ENCODE measurements around the gene MOGAT3. TPM values are rescaled to one million over a fixed set of nuclear protein-coding genes. Genes with fewer than 3 reads are reported as not detected.

The MOGAT3 gene
- total and polyA plus RNA-seq, 9 of the 15 experiments (the other 6 are each of a cell fraction or from before 2014, with no cell fraction given), result 0.07 to 0.17 (median 0.13) TPM; not detected in 6

DNA sequence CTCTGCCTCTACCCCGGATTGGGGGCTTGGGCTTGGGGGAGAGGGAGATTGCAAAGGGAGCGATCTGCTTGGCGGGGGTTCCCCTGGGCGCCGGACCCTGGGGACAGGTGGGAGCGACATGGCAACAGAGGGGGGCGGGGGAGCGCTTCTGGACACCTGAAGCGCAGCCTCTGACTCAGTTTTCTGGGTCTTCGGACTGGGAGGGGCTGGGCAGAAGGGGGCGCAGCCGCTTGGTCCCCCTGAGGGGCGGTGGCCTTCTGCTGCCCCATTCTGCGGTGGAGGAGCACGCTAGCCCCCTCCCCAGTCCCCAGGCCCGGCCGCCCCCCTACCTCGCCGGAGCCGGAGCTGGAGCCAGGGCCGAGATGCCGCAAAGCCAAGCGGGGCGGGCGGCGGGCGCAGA lies 21.1 kb downstream of the MOGAT3 start:
- TF ChIP-seq, protein P1, sequence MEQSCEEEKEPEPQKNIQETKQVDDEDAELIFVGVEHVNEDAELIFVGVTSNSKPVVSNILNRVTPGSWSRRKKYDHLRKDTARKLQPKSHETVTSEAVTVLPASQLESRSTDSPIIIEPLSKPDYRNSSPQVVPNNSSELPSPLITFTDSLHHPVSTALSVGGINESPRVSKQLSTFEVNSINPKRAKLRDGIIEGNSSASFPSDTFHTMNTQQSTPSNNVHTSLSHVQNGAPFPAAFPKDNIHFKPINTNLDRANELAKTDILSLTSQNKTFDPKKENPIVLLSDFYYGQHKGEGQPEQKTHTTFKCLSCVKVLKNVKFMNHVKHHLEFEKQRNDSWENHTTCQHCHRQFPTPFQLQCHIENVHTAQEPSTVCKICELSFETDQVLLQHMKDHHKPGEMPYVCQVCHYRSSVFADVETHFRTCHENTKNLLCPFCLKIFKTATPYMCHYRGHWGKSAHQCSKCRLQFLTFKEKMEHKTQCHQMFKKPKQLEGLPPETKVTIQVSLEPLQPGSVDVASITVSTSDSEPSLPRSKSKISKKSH (CRISPR knock-in tag; IDR thresholded peaks at IDR 0.05), result no peak
- TF ChIP-seq, protein P2, sequence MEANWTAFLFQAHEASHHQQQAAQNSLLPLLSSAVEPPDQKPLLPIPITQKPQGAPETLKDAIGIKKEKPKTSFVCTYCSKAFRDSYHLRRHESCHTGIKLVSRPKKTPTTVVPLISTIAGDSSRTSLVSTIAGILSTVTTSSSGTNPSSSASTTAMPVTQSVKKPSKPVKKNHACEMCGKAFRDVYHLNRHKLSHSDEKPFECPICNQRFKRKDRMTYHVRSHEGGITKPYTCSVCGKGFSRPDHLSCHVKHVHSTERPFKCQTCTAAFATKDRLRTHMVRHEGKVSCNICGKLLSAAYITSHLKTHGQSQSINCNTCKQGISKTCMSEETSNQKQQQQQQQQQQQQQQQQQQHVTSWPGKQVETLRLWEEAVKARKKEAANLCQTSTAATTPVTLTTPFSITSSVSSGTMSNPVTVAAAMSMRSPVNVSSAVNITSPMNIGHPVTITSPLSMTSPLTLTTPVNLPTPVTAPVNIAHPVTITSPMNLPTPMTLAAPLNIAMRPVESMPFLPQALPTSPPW (CRISPR knock-in tag; IDR thresholded peaks at IDR 0.05), result peak; percentile 11; the same call in 1 of the 2 replicates
- ATAC-seq, result no peak
- ChIA-PET POLR2A (no interaction called here), CTCF (ENCODE audit: low intra/inter-chr PET ratio) (no interaction called here)
- H3K27me3 ChIP-seq (ENCODE audit: control insufficient read depth in 2 of 2, insufficient read depth in 2 of 2, low read length in 2 of 2), result peaks cover 22 to 24% of the 10 kb centered on the region in 2 experiments; a peak in 4 of 5 replicates
- intact Hi-C loops (cut with micrococcal nuclease), result no loop called here
- 7% methylated on average over 13 of the region's 27 CpGs for WGBS (ENCODE audit: insufficient coverage, low coverage, missing lambda C conversion rate)
- no TSS peak for BruUV-seq (replicated peaks)
- no peaks in the 10 kb centered on the region for H3K36me3 ChIP-seq (ENCODE audit: control insufficient read depth, insufficient read depth, low read length)
- no peak overlapping the region for H3K27ac ChIP-seq (ENCODE audit: extremely low read depth, low read depth, low read length)
- in situ Hi-C loops (cut with MboI), result no loop called here
- no peaks in the 10 kb centered on the region for H3K9me3 ChIP-seq (replicated peaks; ENCODE audit: control insufficient read depth, insufficient read depth, low read depth, low read length)
- H2AFZ ChIP-seq (ENCODE audit: low read depth, low read length), result no peak overlapping the region
- H4K20me1 ChIP-seq (replicated peaks; ENCODE audit: control insufficient read depth, insufficient read depth, low read length), result no peaks in the 10 kb centered on the region
- peaks cover 0 to 16% of the 10 kb centered on the region in 2 experiments; a peak in 3 of 5 replicates for H3K4me1 ChIP-seq (replicated peaks in 1 of 2; ENCODE audit: control insufficient read depth in 2 of 2, insufficient read depth in 2 of 2, low read length in 2 of 2)
- H3K9me1 ChIP-seq (ENCODE audit: control insufficient read depth, insufficient read depth, low read length), result no peaks in the 10 kb centered on the region
- no peak overlapping the region for H3K9ac ChIP-seq (ENCODE audit: insufficient read depth in 1 of 2, low read depth in 2 of 2, low read length in 2 of 2)
- FAIRE-seq, result no peak
- H3K79me2 ChIP-seq (ENCODE audit: control insufficient read depth, insufficient read depth, low read length), result no peaks in the 10 kb centered on the region
- no peak overlapping the region for H3K4me2 ChIP-seq (ENCODE audit: insufficient read depth, low read length)
- no peak overlapping the region for H3K4me3 ChIP-seq
- peak in 1 of 4 experiments; percentile 23 for DNase-seq (ENCODE audit: extremely low read depth in 1 of 4, low spot score in 3 of 4)

Measured in K562 (cell line).